GM12873 (cell line): ENCODE results near the gene LSAMP.

ENCODE experiments used
- TF ChIP-seq, protein P1 (sequence below): IDR thresholded peaks from 2 replicates; pipeline ENCODE4 v1.5.1; 2012; ENCODE audit warnings: low read depth, mild to moderate bottlenecking, moderate library complexity, low read length, control low read depth; ENCODE audit not compliant: insufficient read depth; ENCODE audit errors: missing control alignments

Gene LSAMP

DNA sequence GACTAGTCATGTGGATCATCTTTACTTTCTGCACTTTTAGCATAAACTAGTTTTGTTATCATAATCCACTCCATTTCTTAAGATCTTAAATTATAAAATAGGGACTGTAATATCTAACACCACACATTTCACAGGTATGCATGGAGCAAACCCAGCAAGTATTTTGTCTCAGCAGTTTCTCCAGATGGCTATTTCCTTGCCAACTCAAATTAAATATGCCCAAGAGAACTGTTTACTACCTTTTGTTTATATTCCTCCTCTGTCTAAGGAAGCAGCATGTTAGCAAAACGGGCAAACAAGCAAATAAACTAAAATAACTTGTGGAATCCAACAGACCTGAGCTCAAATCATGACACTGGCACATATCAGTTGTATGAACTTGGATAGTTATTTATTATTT lies 379.8 kb downstream of the LSAMP start:
- TF ChIP-seq, protein P1, sequence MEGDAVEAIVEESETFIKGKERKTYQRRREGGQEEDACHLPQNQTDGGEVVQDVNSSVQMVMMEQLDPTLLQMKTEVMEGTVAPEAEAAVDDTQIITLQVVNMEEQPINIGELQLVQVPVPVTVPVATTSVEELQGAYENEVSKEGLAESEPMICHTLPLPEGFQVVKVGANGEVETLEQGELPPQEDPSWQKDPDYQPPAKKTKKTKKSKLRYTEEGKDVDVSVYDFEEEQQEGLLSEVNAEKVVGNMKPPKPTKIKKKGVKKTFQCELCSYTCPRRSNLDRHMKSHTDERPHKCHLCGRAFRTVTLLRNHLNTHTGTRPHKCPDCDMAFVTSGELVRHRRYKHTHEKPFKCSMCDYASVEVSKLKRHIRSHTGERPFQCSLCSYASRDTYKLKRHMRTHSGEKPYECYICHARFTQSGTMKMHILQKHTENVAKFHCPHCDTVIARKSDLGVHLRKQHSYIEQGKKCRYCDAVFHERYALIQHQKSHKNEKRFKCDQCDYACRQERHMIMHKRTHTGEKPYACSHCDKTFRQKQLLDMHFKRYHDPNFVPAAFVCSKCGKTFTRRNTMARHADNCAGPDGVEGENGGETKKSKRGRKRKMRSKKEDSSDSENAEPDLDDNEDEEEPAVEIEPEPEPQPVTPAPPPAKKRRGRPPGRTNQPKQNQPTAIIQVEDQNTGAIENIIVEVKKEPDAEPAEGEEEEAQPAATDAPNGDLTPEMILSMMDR, result no peak

DNA sequence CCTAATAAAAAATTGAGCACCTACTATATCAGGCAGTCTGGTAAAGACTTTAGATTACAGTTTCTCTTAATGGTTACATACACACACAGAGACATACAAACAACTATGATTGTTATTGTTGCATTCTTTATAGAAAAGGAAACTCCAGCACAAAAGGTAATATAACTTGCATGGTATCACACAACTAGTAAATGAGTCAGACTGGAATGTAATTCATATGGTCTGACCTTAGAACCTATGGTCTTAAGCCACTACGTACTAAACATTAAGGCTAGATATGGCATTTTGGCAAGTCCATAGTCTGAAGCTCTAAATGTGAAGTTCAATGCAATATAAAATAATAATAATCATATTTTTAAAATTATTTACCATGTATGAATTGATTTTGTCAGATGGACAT lies 380.6 kb downstream of the LSAMP start:
- TF ChIP-seq, protein P1, result no peak

DNA sequence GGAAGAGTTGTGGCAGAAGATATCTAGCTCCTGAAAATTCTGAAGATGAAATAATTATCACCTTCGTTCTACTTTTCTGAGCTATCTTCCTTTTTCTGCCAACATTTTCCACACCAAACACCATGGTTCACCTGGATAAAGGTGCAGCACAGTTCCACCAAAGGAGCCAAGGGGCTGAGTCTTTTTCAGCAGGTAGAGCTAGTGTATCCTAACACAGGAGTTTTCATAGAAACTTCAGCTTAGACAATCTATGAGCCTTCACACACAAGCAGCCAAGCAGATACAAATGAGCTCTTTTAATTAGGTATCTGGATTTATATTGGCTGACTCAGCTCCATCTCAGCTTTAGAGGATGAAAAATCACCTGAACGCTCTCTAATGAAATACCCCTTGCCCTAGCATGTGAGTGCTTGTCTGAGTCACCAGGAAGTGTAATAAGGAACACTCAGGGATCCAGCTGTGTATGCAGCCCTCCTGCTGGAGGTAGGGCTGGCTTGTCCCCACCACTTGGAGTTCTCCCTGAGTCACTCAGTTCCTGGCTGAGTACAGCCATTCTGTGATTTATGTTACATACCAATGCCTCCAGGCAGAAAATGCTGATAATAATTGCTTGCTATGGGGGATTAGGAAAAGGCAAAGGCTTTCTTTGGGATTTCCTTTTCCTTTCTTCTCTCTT lies 385.7 kb downstream of the LSAMP start:
- TF ChIP-seq, protein P1, result no peak

DNA sequence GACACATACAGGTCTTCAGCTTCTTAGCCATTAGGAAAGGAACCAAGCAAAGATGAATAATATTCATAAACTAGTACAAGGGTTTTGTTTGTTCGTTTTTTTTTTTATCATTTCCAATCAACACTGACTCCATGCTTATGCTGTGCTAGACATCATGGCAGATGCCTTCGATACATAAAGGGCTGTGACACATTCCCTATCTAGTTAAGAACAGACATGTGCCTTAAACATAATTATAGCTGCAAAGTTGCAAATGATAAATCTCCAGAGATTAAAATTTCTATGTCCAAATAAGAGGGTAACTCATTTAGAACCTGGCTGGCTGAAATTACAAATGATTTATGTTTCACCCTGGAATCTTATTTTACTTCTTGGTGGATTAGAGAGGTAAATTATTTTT lies 386.4 kb downstream of the LSAMP start:
- TF ChIP-seq, protein P1, result no peak

DNA sequence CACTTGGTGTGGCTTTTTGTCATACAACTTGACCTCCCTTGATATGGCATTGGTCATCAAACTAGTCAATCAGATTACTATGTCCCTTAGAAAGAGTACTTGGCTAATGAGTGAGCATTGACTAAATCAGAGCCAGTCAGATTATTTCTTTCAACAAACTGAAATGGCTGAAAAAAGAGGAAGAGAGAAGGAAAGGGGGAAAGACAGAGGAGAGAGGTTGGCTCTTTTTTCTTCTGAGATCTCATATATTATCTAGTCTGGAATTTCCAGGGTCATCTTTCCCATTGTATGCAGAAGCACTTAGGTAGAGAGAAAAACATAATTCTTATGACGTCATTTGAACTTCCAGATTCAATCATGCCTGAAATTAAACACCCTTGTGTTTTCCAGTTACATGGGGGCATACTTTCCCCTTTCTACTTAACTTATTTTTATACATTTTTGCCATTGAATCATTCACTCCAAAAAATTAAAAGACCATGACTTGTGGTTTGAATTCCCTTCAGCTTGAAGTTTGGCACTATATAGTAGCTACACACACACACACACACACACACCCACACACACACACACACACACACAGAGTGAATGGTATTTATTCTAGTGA lies 387.8 kb downstream of the LSAMP start:
- TF ChIP-seq, protein P1, result no peak

DNA sequence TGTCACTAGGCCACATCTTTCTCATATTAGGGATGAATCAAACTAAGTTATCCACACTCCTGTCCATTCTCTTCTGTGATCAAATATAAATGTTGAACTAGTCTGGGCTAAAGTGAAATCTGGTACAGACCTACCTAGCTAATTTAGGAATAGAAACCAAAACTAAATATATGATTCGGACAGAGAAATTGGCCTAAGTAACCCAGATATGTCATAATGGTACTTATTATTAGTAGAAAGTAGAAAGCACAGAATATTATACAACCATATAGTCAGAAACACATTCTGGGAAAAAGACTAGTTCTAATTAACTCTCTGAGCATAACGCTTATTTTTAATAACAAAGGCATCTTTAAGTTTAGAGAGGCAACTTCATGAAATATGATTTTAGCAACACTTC lies 389.0 kb downstream of the LSAMP start:
- TF ChIP-seq, protein P1, result no peak

DNA sequence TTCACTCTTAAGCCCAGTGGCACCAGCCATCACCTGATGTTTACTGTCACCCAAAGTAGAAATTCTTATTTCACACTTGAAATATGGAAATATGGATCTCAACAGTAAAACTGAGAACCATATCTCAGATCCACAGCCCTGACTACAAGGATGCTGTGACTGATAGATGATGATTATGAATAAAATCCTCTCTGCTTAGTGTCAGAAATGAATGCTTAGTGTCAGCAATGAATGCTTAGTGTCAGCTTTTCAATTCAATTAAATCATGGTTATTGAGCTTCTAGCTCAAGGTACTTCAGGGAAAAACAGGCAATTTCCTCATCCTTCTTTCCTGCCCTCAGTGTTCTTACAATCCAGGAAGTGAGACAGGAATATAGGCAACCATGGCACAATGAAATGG lies 392.3 kb downstream of the LSAMP start:
- TF ChIP-seq, protein P1, result no peak
